DOHH2 (cell line): Measurements from ENCODE around the gene CNDP1.
A peak's percentile ranks its signal among the peaks of the same experiment; 100 is the strongest.

Experiments
- H3F3A ChIP-seq: fragments of 200-600 bp; sonication (generic), shearing (Covaris generic); 2 replicates; pipeline ENCODE4 v1.6.0; 2016; ENCODE audit warnings: antibody characterized with exemption, mild to moderate bottlenecking; ENCODE audit not compliant: control insufficient read depth, insufficient read depth
- H3K27ac ChIP-seq: fragments of 200-600 bp; sonication (generic); 2 replicates; pipeline ENCODE4 v1.5.1; 2014; ENCODE audit warnings: low read depth, mild to moderate bottlenecking, low read length, moderate library complexity
- H3K27me3 ChIP-seq: fragments of 200-600 bp; sonication (generic); 2 replicates; pipeline ENCODE4 v1.6.1; 2014; ENCODE audit warnings: mild to moderate bottlenecking, low read length, mixed read lengths; ENCODE audit not compliant: control insufficient read depth
- H3K36me3 ChIP-seq: fragments of 200-600 bp; sonication (generic); 2 replicates; pipeline ENCODE4 v1.6.1; 2014; ENCODE audit warnings: mild to moderate bottlenecking, low read length, moderate library complexity, mixed read lengths; ENCODE audit not compliant: control insufficient read depth
- H3K4me1 ChIP-seq: fragments of 200-600 bp; sonication (generic); 2 replicates; pipeline ENCODE4 v1.6.1; 2014; ENCODE audit warnings: mild to moderate bottlenecking, low read length, mixed read lengths; ENCODE audit not compliant: control insufficient read depth
- H3K4me2 ChIP-seq: fragments of 200-600 bp; sonication (generic); 2 replicates; pipeline ENCODE4 v1.6.0; 2014; ENCODE audit warnings: mild to moderate bottlenecking, low read length, moderate library complexity
- H3K4me3 ChIP-seq: fragments of 200-600 bp; sonication (generic); 2 replicates; pipeline ENCODE4 v1.5.1; 2014; ENCODE audit warnings: mild to moderate bottlenecking, low read length, mixed read lengths
- H3K79me2 ChIP-seq: fragments of 200-600 bp; sonication (generic); 2 replicates; pipeline ENCODE4 v1.6.1; 2014; ENCODE audit warnings: mild to moderate bottlenecking, low read length, mixed read lengths; ENCODE audit not compliant: control insufficient read depth
- H3K9me2 ChIP-seq: fragments of 200-600 bp; sonication (generic); replicated peaks from 2 replicates; pipeline ENCODE4 v1.6.1; 2014; ENCODE audit warnings: mild to moderate bottlenecking, low read length, mixed read lengths; ENCODE audit not compliant: control insufficient read depth
- H3K9me3 ChIP-seq: fragments of 200-600 bp; sonication (generic); 2 replicates; pipeline ENCODE4 v1.6.1; 2014; ENCODE audit warnings: antibody characterized with exemption, low read length, mixed read lengths; ENCODE audit not compliant: control insufficient read depth, insufficient read depth
- H4K20me1 ChIP-seq: fragments of 200-600 bp; sonication (generic); 2 replicates; pipeline ENCODE4 v1.6.0; 2014; ENCODE audit warnings: low read depth, mild to moderate bottlenecking, antibody characterized with exemption, low read length, moderate library complexity; ENCODE audit not compliant: control insufficient read depth, insufficient read depth
- CTCF ChIP-seq: fragments of 200-600 bp; sonication (generic); IDR thresholded peaks from one replicate; pipeline ENCODE4 v1.5.1; 2014; ENCODE audit warnings: antibody characterized with exemption, mild to moderate bottlenecking, low read depth, low read length; ENCODE audit not compliant: poor library complexity, severe bottlenecking
- EZH2phosphoT487 ChIP-seq: fragments of 200-600 bp; sonication (generic); IDR thresholded peaks from 2 replicates; pipeline ENCODE4 v1.6.1; 2017; ENCODE audit warnings: borderline replicate concordance, mild to moderate bottlenecking, antibody characterized with exemption, low read length, moderate library complexity, mixed read lengths

CNDP1 gene

GRCh38 chr18:74598350-74599001, 64.2 kb downstream of the CNDP1 start:
- Histone ChIP-seq H3K4me2 (peak overlapping the region; percentile 93), H4K20me1 (no peaks in the 10 kb centered on the region), H3K9me3 (no peaks in the 10 kb centered on the region), H3K27me3 (no peaks in the 10 kb centered on the region), H3K79me2 (peaks cover 83% of the 10 kb centered on the region), H3K4me1 (peaks cover 30% of the 10 kb centered on the region), H3K36me3 (peaks cover 31% of the 10 kb centered on the region), H3F3A (peaks cover 6% of the 10 kb centered on the region; the same call in 1 of the 2 replicates), H3K4me3 (peak overlapping the region; percentile 88), H3K27ac (peak overlapping the region; percentile 87), H3K9me2 (no peaks in the 10 kb centered on the region)
- TF ChIP-seq CTCF (peak; percentile 16), EZH2phosphoT487 (no peak)

DNA sequence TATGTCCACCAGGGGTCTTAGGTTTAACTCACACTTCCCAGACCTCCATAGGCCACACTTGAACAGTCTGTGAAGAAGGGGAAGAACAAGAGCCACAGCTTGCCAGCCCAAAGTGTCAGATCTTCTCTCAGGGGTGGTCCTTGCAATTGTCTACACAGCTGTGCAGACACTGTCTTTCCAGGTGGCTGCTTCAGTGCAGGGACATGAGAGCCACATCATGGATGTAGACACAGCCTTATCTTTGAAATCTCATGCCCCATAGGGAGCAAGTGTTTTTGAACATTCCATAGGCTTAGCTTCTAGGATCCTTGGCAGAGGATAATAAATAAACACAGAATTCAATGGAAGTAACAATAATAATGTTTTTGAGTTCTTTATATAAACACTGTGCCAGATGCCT, 70.1 kb downstream of the CNDP1 start:
- H3K27me3 ChIP-seq: no peaks in the 10 kb centered on the region
- no peak overlapping the region for H3K4me3 ChIP-seq
- no peak for TF ChIP-seq CTCF
- no peak for TF ChIP-seq EZH2phosphoT487
- H3F3A ChIP-seq: no peaks in the 10 kb centered on the region
- no peaks in the 10 kb centered on the region for H3K9me3 ChIP-seq
- peaks cover 7% of the 10 kb centered on the region for H3K4me1 ChIP-seq
- H3K27ac ChIP-seq: no peak overlapping the region
- no peak overlapping the region for H3K4me2 ChIP-seq
- H3K79me2 ChIP-seq: peaks cover 83% of the 10 kb centered on the region
- H3K9me2 ChIP-seq: no peaks in the 10 kb centered on the region
- no peaks in the 10 kb centered on the region for H4K20me1 ChIP-seq
- H3K36me3 ChIP-seq: no peaks in the 10 kb centered on the region

DNA sequence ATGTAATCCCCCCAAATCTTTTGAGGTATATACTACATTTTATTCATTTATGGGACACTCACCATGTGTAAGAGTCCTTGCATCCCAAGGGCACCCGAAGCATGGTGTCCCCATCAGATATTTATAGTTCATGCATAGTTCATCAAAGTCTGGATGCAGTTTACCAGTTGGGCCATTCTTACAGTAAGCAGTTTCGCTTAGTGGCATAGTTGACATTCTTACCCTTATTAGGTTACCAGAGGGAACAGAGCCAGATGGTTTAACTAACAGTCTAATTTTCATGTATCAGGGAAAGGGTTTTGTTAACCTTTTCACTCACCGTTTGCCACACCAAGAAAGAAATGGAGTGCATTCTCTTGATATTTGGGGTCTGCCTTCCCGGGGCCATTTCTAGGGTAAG, 70.5 kb downstream of the CNDP1 start:
- H3K4me2 ChIP-seq: no peak overlapping the region
- H3K9me2 ChIP-seq: no peaks in the 10 kb centered on the region
- H3K4me1 ChIP-seq: peaks cover 3% of the 10 kb centered on the region
- H3K36me3 ChIP-seq: no peaks in the 10 kb centered on the region
- no peaks in the 10 kb centered on the region for H3F3A ChIP-seq
- no peaks in the 10 kb centered on the region for H3K9me3 ChIP-seq
- peaks cover 81% of the 10 kb centered on the region for H3K79me2 ChIP-seq
- H4K20me1 ChIP-seq: no peaks in the 10 kb centered on the region
- H3K27me3 ChIP-seq: no peaks in the 10 kb centered on the region
- H3K27ac ChIP-seq: no peak overlapping the region
- H3K4me3 ChIP-seq: no peak overlapping the region
- TF ChIP-seq EZH2phosphoT487 (no peak), CTCF (no peak)
